ENCODE data around the gene ASRGL1. TPM values are rescaled to one million over a fixed set of nuclear protein-coding genes. Genes with fewer than 3 reads are reported as not detected.

ASRGL1 gene
- total and polyA plus RNA-seq, 10 donors = 2.9 to 23.4 (median 5.1) TPM

GRCh38 chr11:62430425-62430824 lies 93.2 kb downstream of the ASRGL1 start:
- Histone ChIP-seq H3K4me1 (peaks cover under 1 to 86% (median 30%) of the 10 kb centered on the region in 6 donors), H3K9me3 (no peaks in the 10 kb centered on the region), H3K27ac (no peak overlapping the region), H3K27me3 (replicated peaks in 1 of 7) (no peaks in the 10 kb centered on the region), H3K36me3 (no peaks in the 10 kb centered on the region), H3K4me3 (no peak overlapping the region)
- no peak for DNase-seq
- TF ChIP-seq, protein P1, sequence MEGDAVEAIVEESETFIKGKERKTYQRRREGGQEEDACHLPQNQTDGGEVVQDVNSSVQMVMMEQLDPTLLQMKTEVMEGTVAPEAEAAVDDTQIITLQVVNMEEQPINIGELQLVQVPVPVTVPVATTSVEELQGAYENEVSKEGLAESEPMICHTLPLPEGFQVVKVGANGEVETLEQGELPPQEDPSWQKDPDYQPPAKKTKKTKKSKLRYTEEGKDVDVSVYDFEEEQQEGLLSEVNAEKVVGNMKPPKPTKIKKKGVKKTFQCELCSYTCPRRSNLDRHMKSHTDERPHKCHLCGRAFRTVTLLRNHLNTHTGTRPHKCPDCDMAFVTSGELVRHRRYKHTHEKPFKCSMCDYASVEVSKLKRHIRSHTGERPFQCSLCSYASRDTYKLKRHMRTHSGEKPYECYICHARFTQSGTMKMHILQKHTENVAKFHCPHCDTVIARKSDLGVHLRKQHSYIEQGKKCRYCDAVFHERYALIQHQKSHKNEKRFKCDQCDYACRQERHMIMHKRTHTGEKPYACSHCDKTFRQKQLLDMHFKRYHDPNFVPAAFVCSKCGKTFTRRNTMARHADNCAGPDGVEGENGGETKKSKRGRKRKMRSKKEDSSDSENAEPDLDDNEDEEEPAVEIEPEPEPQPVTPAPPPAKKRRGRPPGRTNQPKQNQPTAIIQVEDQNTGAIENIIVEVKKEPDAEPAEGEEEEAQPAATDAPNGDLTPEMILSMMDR (IDR thresholded peaks at IDR 0.05 in 8 of 11, conservative IDR thresholded peaks at IDR 0.05 in 3 of 11) = no peak
- TF ChIP-seq POLR2A (IDR thresholded peaks at IDR 0.05) (no peak), POLR2AphosphoS5 (IDR thresholded peaks at IDR 0.05) (no peak)
- WGBS, 5 donors = 81 to 92% (median 86%) methylated on average over 3 of the region's 3 CpGs
- intact Hi-C loops (cut with DNase I; ENCODE audit: low total_unique reads) = no loop called here

DNA sequence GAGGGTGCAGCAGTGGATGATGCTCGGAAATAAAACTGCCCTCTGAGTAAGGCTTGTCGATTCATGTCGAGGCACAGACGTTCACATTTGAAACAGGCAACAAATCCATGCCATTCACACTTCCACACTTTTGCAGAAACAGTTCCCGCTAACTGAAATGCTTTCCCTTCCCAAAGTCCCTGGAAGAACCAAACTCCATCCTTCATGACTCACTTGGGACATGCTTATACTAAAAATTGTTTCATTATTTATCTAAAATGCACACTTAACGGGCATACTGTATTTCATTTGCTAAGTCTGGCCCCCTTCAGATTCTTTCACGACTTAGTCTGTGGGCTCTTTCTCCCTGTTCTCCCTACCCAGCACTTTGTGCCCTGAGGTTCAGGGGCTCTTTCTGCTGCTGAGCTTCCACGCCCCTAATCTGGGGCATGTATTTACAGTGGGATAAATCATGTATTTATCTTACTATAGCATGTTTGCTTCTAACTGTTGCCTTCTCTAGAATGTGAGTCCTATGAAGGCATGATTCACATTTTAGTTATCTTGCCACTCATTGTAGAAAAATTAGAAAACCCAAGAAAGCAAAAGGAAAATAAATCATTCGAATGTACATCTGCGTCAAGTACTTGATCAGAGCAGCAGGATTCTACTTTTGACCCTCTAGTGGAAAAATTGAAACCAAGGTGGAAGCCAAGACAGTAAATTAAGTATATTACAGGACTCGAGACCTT lies 94.1 kb downstream of the ASRGL1 start:
- H3K4me3 ChIP-seq = no peak overlapping the region
- peaks cover 4 to 92% (median 38%) of the 10 kb centered on the region in 6 donors for H3K4me1 ChIP-seq
- H3K9me3 ChIP-seq = no peaks in the 10 kb centered on the region
- H3K27me3 ChIP-seq (replicated peaks in 1 of 7) = no peaks in the 10 kb centered on the region
- intact Hi-C loops (cut with DNase I; ENCODE audit: low total_unique reads) = no loop called here
- 75 to 81% (median 80%) methylated on average over 10 to 11 of the region's 11 CpGs for WGBS, 5 donors
- TF ChIP-seq POLR2A (IDR thresholded peaks at IDR 0.05) (no peak), POLR2AphosphoS5 (IDR thresholded peaks at IDR 0.05) (no peak)
- TF ChIP-seq, protein P1 (IDR thresholded peaks at IDR 0.05 in 8 of 11, conservative IDR thresholded peaks at IDR 0.05 in 3 of 11) = no peak
- DNase-seq = no peak
- H3K36me3 ChIP-seq = no peaks in the 10 kb centered on the region
- no peak overlapping the region for H3K27ac ChIP-seq

- Histone ChIP-seq H3K4me3 (no peak overlapping the region), H3K27me3 (replicated peaks in 1 of 7) (no peaks in the 10 kb centered on the region), H3K9me3 (no peaks in the 10 kb centered on the region), H3K4me1 (peaks cover 4 to 80% (median 34%) of the 10 kb centered on the region in 6 donors), H3K27ac (peak overlapping the region in 1 of 8 donors; percentile 31), H3K36me3 (no peaks in the 10 kb centered on the region)
- 66 to 86% (median 78%) methylated on average over 9 of the region's 9 CpGs for WGBS, 5 donors
- TF ChIP-seq, protein P1 (IDR thresholded peaks at IDR 0.05 in 8 of 11, conservative IDR thresholded peaks at IDR 0.05 in 3 of 11) = no peak
- TF ChIP-seq POLR2AphosphoS5 (IDR thresholded peaks at IDR 0.05) = no peak
- no peak for TF ChIP-seq POLR2A (IDR thresholded peaks at IDR 0.05)
- DNase-seq = no peak
- intact Hi-C loops (cut with DNase I; ENCODE audit: low total_unique reads) = no loop called here
Observed at GRCh38 chr11:62432695-62433094, 95.4 kb downstream of the ASRGL1 start.

DNA sequence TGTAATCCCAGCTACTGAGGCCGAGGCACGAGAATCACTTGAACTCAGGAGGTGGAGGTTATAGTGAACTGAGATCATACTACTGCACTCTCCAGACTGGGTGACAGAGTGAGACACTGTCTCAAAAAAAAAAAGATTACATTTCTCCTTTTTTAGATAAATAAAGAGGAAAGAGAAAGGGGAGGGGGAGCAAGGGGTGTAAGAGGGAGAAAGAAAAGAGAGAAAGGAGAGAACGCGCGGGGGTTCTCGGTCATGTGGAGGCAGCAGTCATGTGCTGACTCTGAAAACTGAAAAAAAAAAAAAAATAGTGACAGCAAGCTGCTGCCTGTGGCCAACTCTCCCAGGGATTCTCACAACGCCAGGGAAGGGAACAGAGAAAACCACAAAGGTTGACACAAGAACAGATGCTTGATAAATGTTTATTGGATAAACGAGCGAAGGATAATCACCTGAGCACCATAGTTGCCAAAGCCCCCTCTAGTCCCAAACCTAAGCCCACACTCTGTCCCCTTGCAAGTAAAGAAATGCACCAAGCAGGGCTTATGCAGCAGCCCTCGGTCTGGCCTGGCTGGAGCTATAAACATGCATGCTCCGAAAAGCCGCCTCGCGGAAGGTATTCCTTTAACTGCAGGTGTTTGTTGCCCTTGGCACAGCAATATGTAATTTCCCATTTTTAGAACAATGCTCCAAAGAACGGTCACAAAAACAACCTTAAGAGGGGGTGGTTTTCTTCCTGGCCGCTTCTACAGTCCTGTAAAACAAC lies 96.1 kb downstream of the ASRGL1 start:
- Histone ChIP-seq H3K4me3 (no peak overlapping the region), H3K36me3 (no peaks in the 10 kb centered on the region), H3K4me1 (peaks cover 4 to 76% (median 34%) of the 10 kb centered on the region in 6 donors), H3K9me3 (no peaks in the 10 kb centered on the region), H3K27ac (peak overlapping the region in 3 of 8 donors; percentile 31 to 44 (median 31)), H3K27me3 (replicated peaks in 1 of 7) (no peaks in the 10 kb centered on the region)
- TF ChIP-seq, protein P1 (IDR thresholded peaks at IDR 0.05 in 8 of 11, conservative IDR thresholded peaks at IDR 0.05 in 3 of 11) = no peak
- intact Hi-C loops (cut with DNase I; ENCODE audit: low total_unique reads) = no loop called here
- no peak for DNase-seq
- 35 to 48% (median 40%) methylated on average over 16 of the region's 16 CpGs for WGBS, 5 donors
